Astrocyte (in vitro differentiated cells and primary cell): ENCODE measurements around the gene ZSWIM7. TPM values are rescaled to one million over a fixed set of nuclear protein-coding genes. Genes with fewer than 3 reads are reported as not detected.

Source experiments
- DNase-seq: peaks from one replicate; pipeline ENCODE4 v3.0.0-alpha.2; 2010; ENCODE audit warnings: low read depth
- FAIRE-seq: peaks from 2 replicates; lab custom pipeline; 2011; peaks lifted over from hg19 to GRCh38; lab: Jason Lieb, UNC
- H2AFZ ChIP-seq: 2 replicates; pipeline ENCODE4 v1.6.0; 2012; ENCODE audit warnings: low read depth, low read length, inconsistent platforms
- H3K27ac ChIP-seq: 2 replicates; pipeline ENCODE4 v1.5.1; 2011; ENCODE audit warnings: low read depth, low read length, inconsistent platforms
- H3K27me3 ChIP-seq: 2 replicates; pipeline ENCODE4 v1.6.0; 2011; ENCODE audit warnings: low read length, inconsistent platforms; ENCODE audit not compliant: insufficient read depth
- H3K36me3 ChIP-seq: 2 replicates; pipeline ENCODE4 v1.5.1; 2011; ENCODE audit warnings: low read length, inconsistent platforms; ENCODE audit not compliant: insufficient read depth
- H3K4me1 ChIP-seq: 2 replicates; pipeline ENCODE4 v1.5.1; 2011; ENCODE audit warnings: low read length, inconsistent platforms; ENCODE audit not compliant: insufficient read depth
- H3K4me2 ChIP-seq: 2 replicates; pipeline ENCODE4 v1.6.0; 2012; ENCODE audit warnings: low read length, inconsistent platforms
- H3K4me3 ChIP-seq: 2 replicates; pipeline ENCODE4 v1.5.1; 2011; ENCODE audit warnings: low read depth, mild to moderate bottlenecking, low read length, inconsistent platforms; ENCODE audit not compliant: insufficient read depth
- H3K79me2 ChIP-seq: 2 replicates; pipeline ENCODE4 v1.6.0; 2012; ENCODE audit warnings: mild to moderate bottlenecking, low read length, inconsistent platforms; ENCODE audit not compliant: insufficient read depth
- H3K9ac ChIP-seq: 2 replicates; pipeline ENCODE4 v1.6.0; 2012; ENCODE audit warnings: mild to moderate bottlenecking, low read length, inconsistent platforms
- H3K9me3 ChIP-seq: 2 replicates; pipeline ENCODE4 v1.5.1; 2012; ENCODE audit warnings: low read depth, mild to moderate bottlenecking, low read length, inconsistent platforms; ENCODE audit not compliant: insufficient read depth
- H4K20me1 ChIP-seq: 2 replicates; pipeline ENCODE4 v1.6.0; 2012; ENCODE audit warnings: low read length, inconsistent platforms; ENCODE audit not compliant: insufficient read depth
- H3K27ac Mint-ChIP-seq: one replicate; pipeline ENCODE4 v1.8.0; 2021; ENCODE audit warnings: mild to moderate bottlenecking, mixed read lengths; ENCODE audit not compliant: unreplicated experiment
- H3K27me3 Mint-ChIP-seq: one replicate; pipeline ENCODE4 v1.8.0; 2021; ENCODE audit warnings: low read depth, mixed read lengths; ENCODE audit not compliant: unreplicated experiment
- H3K36me3 Mint-ChIP-seq: one replicate; pipeline ENCODE4 v1.8.0; 2021; ENCODE audit warnings: low read depth, mixed read lengths; ENCODE audit not compliant: unreplicated experiment
- H3K4me1 Mint-ChIP-seq: one replicate; pipeline ENCODE4 v1.8.0; 2021; ENCODE audit warnings: low read depth, mixed read lengths; ENCODE audit not compliant: unreplicated experiment
- H3K4me3 Mint-ChIP-seq: one replicate; pipeline ENCODE4 v1.8.0; 2021; ENCODE audit warnings: mild to moderate bottlenecking, moderate library complexity, mixed read lengths; ENCODE audit not compliant: unreplicated experiment
- H3K9me3 Mint-ChIP-seq: one replicate; pipeline ENCODE4 v1.8.0; 2021; ENCODE audit warnings: mild to moderate bottlenecking, mixed read lengths; ENCODE audit not compliant: unreplicated experiment
- EZH2 ChIP-seq: IDR thresholded peaks from 2 replicates; pipeline ENCODE4 v1.6.1; 2012; ENCODE audit warnings: mild to moderate bottlenecking, low read length, inconsistent platforms; ENCODE audit not compliant: insufficient read depth
- total RNA-seq: library from RNA; stranded (reverse); gene quantifications from 2 replicates; pipeline ENCODE4 v1.2.1, GENCODE V29; 2021
- TF ChIP-seq, protein P1 (sequence below): IDR thresholded peaks from 2 replicates; pipeline ENCODE4 v1.5.1; 2011; ENCODE audit warnings: low read depth, mild to moderate bottlenecking, inconsistent platforms, low read length, moderate library complexity; ENCODE audit not compliant: insufficient read depth

The ZSWIM7 gene
- total RNA-seq, 1 donor from 2014 or later = 21.5 TPM

DNA sequence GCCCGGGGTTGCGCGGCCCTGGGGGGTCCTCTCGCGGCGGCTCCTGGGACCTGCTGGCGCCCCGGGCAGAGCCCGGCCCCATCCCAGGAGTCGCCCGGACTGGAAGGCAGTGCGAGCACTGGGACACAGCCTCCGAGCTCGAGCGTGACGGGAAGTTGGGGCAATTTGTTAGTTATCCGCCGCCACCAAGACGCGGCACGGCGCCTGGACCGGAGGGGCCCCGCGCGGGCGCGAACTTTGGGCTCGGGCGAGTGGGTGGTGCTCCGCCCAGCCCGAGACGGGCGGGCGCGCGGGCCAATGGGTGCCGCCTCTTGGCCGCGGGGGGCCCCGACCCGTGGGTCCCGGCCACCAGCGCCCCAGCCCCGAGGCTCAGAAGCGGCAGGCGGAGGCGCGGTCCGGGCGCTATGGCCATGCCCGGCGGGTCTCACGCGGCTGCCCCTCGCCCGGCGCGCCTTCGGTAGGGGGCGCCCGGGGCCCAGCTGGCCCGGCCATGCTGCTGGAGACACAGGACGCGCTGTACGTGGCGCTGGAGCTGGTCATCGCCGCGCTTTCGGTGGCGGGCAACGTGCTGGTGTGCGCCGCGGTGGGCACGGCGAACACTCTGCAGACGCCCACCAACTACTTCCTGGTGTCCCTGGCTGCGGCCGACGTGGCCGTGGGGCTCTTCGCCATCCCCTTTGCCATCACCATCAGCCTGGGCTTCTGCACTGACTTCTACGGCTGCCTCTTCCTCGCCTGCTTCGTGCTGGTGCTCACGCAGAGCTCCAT lies 54.6 kb downstream of the ZSWIM7 start, which contains the start of gene ADORA2B:
ADORA2B (plus strand) TSS at position 372 of the 768 bp plus-strand sequence; CDS start at position 491, 119 bp downstream.
- H3K27ac Mint-ChIP-seq = peak within 1 kb of the TSS; percentile 8
- TF ChIP-seq EZH2 = no peak
- TF ChIP-seq, protein P1, sequence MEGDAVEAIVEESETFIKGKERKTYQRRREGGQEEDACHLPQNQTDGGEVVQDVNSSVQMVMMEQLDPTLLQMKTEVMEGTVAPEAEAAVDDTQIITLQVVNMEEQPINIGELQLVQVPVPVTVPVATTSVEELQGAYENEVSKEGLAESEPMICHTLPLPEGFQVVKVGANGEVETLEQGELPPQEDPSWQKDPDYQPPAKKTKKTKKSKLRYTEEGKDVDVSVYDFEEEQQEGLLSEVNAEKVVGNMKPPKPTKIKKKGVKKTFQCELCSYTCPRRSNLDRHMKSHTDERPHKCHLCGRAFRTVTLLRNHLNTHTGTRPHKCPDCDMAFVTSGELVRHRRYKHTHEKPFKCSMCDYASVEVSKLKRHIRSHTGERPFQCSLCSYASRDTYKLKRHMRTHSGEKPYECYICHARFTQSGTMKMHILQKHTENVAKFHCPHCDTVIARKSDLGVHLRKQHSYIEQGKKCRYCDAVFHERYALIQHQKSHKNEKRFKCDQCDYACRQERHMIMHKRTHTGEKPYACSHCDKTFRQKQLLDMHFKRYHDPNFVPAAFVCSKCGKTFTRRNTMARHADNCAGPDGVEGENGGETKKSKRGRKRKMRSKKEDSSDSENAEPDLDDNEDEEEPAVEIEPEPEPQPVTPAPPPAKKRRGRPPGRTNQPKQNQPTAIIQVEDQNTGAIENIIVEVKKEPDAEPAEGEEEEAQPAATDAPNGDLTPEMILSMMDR = peak; percentile 2
- peaks cover 2% of the 10 kb centered on the region for H3K36me3 Mint-ChIP-seq
- H3K9me3 Mint-ChIP-seq = peaks cover 2% of the 10 kb centered on the region
- no peaks in the 10 kb centered on the region for H3K9me3 ChIP-seq
- peak within 1 kb of the TSS; percentile 99 for H2AFZ ChIP-seq
- peak within 1 kb of the TSS; percentile 100 for H3K4me2 ChIP-seq
- no peaks in the 10 kb centered on the region for H3K27me3 ChIP-seq
- peak within 1 kb of the TSS; percentile 94 for H3K9ac ChIP-seq
- H3K4me3 Mint-ChIP-seq = peak within 1 kb of the TSS; percentile 85
- H4K20me1 ChIP-seq = peaks cover 13% of the 10 kb centered on the region
- peaks cover 15% of the 10 kb centered on the region for H3K27me3 Mint-ChIP-seq
- H3K4me1 Mint-ChIP-seq = peaks cover 8% of the 10 kb centered on the region
- FAIRE-seq = no peak
- peaks cover 44% of the 10 kb centered on the region for H3K79me2 ChIP-seq
- H3K4me3 ChIP-seq = peak within 1 kb of the TSS; percentile 90
- H3K36me3 ChIP-seq = no peaks in the 10 kb centered on the region
- peak; percentile 63 for DNase-seq
- H3K4me1 ChIP-seq = peaks cover 33% of the 10 kb centered on the region
- peak within 1 kb of the TSS; percentile 84 for H3K27ac ChIP-seq

DNA sequence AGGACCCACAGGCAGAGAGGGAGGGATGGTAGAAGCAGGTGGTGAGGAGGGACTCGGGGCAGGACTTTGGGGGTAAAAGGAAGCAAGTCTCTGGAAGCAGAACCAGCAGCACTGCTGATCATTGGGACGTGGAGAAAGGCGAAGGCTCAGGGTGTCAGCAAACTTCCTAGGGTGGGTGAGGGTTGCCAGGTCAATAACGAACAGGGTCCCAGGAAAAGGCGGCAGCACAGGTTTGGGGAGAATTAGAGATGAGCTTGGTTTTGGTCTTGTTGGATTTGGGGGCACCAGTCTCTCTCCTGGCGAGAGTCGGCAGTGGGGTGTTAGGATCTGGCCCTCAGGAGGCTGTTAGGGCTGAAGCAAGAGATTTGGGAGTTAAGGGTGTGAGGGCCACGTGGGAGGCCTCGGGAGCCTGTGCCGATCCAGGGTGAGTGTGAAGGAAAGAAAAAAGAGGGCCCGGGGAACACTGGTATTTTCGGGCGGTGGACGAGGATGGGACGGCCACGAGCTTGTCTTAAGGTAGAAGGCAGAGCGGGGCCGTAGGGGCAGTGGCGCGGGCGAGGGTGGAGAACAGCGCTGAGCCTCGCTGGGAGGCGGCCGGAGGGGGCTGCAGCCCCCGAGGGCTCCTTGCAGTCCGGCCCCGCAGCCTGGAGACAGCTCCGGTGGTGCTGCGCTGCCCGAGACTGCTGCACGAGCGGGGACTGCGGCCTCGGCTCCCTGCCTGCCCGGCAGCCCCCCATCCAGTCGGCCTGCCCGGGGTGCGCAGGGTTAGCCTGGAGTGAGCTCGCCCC lies 55.3 kb downstream of the ZSWIM7 start:
- DNase-seq (no peak), FAIRE-seq (no peak)
- Mint-ChIP-seq H3K4me3 (peak overlapping the region; percentile 80), H3K27me3 (peaks cover 15% of the 10 kb centered on the region), H3K9me3 (peaks cover 5% of the 10 kb centered on the region), H3K36me3 (peaks cover 2% of the 10 kb centered on the region), H3K27ac (peak overlapping the region; percentile 8), H3K4me1 (peaks cover 8% of the 10 kb centered on the region)
- H4K20me1 ChIP-seq = peaks cover 11% of the 10 kb centered on the region
- peak overlapping the region; percentile 100 for H3K4me2 ChIP-seq
- no peaks in the 10 kb centered on the region for H3K27me3 ChIP-seq
- TF ChIP-seq, protein P1 = no peak
- TF ChIP-seq EZH2 = no peak
- peaks cover 33% of the 10 kb centered on the region for H3K4me1 ChIP-seq
- H3K9me3 ChIP-seq = no peaks in the 10 kb centered on the region
- H3K9ac ChIP-seq = peak overlapping the region; percentile 94
- no peaks in the 10 kb centered on the region for H3K36me3 ChIP-seq
- H3K79me2 ChIP-seq = peaks cover 36% of the 10 kb centered on the region
- H2AFZ ChIP-seq = peak overlapping the region; percentile 99
- peak overlapping the region; percentile 90 for H3K4me3 ChIP-seq
- peak overlapping the region; percentile 84 for H3K27ac ChIP-seq
